UCSD-AML1 (cell line): ENCODE results near the gene KIF13A.
"Not testable (repeated sequence)": the region's sequence is repeated elsewhere in the genome, so short reads cannot be mapped to it uniquely, and the experiment has no call there.

Source experiments
- DNase-seq: peaks from one replicate; lab custom pipeline; 2025; ENCODE audit not compliant: unreplicated experiment; lab: John Stamatoyannopoulos, UW

Gene KIF13A

DNA sequence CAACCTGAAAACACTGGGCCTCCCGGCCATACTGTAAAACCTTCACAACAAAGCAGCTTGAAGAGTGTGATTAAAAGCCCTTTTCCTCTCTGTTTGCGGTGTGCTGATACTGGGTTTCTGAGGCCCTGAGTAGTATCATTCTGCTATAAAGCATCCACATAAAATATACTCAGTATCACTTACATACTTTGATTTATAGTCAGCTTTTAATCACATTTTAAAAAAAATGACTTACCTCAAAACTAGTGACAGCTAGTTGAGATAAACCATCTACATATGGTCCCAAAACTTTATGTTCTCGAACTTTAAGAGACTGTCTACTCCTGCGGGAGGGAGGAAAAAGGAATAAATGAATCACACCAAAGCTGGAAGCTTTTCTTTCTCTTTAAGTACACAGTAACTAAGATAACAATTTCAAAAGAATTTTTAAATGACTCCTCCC is 135.7 kb downstream of the KIF13A start:
- DNase-seq = no peak

DNA sequence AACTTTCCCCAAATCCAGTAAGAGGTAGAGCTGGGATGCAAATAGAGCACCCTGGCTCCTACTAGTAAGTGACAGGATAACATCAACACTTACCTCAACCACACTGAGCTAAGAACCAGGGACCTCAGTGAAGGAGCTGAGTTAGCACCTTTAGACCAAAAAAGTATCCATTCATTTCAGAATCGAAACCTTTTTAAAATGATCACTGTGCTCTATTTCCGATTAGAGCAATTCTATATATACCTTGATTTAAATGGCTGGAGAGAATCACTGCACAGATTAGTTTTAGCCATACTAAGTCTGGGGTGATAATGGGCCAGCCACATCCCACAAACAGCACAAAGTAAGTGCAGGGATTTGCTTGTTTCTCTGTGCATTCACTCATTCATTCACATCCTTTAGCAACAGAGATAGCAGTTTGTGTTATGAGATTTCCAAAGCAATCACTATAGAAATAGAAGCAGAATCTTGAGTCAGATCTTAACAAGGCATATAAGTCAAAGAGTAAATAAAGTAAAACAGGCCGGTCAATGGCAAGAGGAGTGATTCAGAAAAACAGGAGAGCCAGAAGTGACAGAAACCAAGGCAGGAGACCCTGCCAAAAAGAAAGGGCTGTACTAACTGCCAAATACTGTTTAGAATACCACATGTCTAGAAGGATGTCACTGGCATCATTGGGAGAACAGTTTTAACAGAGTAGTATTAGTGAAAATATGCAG is 136.3 kb downstream of the KIF13A start:
- no peak for DNase-seq

DNA sequence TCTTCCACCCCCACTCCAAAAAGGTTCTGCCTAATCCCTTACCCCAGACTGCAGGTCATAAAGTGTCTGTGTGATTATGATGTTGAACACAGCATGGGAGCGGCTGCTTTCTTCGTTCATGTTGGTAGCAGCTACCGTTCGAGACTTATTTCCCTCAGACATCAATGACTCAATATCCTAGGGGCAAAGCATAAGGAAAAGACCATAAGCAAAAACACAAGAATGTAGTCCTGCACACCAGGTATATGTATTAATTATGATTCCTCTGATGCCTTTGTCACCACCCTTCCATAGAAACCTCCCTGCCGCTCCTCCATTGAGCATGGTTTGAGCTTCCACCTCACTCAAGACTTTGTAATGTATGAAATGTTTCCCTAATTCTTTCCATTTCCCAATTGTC is 137.2 kb downstream of the KIF13A start:
- no peak for DNase-seq

GRCh38 chr6:17847203-17847760 is 140.2 kb downstream of the KIF13A start:
- DNase-seq = no peak

DNA sequence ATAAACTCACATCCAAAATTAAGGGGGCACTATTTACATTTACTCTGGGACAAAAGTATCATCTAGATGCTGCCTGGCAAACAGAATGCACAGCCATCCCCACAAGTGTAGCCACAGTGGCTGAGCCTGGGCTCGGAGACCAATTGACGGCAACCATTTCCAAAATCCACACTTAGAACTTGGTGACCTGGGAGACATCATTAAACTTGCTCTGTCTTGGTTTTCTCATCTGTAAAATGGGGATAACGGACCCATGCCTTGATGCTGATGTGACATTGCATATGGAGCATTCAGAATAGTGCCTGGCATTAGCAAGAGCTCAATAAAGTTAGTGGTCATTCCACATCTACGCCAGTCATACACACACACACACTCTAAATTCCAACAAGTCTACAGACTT is 140.7 kb downstream of the KIF13A start:
- no peak for DNase-seq

- no peak for DNase-seq
Measured at GRCh38 chr6:17845598-17845997, 141.8 kb downstream of the KIF13A start.

GRCh38 chr6:17844967-17845366 is 142.5 kb downstream of the KIF13A start:
- not testable (repeated sequence) for DNase-seq

DNA sequence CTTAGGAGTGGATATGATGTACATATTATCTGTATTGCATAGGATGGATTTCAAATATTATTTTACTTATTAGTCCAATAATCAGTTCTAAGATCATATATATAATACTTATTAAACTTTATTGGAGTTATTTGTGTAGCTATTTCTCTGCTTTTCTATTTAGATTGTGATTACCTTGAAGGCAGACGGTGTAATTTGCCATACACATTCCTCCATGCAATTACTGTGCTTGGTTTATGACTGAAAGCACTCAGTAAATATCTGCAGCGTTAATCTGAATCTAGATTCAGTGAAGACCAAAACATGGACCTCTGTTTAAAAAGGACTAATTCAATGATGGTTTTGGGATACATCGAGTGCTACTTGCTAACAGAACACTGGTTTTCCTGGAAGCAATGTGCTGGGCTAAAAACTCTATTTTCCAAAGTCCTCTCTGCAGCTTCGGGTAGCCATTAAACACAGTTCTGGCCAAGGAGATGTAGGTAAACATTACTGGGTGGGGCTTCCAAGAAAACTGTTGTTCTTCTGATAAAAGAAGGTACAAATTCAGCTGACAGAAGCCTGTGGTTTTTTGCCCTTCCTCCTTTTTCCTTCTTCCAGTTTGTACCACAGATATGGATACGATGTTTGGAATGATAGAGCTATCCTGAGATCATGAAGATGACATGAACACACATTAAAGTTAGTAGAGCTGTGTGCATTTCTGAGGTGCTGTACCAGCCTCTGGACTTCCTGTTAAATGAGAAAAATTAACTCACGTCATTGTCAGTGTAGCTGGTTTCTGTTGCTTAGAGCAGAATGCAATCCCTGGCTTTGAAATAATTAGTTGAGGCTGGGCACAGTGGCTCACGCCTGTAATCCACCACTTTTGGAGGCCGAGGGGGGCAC is 144.3 kb downstream of the KIF13A start:
- DNase-seq = no peak

DNA sequence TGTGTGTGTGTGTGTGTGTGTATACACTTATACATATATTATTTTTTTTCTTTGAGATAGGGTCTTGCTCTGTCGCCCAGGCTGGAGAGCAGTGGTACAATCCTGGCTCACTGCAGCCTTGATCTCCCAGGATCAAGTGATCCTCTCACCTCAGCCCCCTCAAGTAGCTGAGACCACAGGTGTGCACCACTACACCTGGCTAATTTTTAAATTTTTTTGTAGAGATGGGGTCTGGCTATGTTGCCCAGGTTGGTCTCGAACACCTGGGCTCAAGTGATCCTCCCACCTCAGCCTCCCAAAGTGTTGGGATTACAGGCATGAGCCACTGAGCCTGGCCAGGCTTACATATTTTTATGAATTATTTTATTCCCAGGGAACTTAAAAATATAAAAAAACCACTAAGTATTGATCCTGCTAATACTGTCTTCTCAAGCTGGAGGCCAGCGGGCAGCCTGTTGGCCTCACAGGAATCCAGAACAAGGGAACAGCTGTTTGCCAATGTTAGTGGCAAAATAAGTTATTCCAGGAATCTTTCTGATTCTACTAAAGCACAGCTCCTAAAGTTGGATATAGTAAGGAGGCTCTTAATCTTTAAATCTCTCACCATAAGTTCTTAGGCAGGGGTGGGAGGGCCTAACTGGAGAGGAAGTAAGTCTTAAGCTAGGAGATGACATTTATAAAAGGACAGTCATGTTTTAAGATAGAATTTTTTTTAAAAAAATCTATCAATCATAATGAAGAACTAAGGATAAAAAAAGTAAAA is 145.2 kb downstream of the KIF13A start:
- no peak for DNase-seq

DNA sequence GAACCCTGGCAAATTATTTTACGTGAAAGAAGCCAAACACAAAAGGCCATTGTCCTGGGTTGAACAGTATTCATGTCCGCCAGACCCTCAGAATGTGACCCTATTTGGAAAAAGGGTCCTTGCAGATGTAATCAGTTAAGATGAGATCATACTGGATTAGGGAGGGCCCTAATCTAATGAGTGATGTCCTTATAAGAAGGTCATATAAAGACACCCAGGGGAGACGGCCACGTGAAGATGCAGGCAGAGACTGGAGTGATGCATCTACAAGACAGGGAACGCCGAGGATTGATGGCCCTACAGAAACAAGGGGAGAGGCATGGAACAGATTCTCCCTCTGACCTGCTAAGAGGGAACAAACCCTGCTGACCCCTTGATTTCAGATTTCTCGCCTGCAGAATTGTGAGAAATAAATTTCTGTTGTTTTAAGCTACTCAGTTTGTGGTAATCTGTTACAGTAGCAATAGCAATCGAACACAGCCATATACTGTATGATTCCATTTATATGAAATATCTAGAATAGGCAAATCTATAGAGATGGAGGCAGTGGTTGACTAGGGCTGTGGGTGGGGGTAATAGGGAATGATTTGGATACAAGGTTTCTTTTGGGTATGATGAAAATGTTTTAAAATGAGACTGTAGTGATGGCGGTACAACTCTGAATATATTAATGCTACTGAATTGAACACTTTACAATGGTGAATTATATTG is 147.8 kb downstream of the KIF13A start:
- no peak for DNase-seq

GRCh38 chr6:17836293-17836692 is 151.1 kb downstream of the KIF13A start:
- DNase-seq = no peak

- no peak for DNase-seq
Measured at GRCh38 chr6:17835784-17836183, 151.7 kb downstream of the KIF13A start.

DNA sequence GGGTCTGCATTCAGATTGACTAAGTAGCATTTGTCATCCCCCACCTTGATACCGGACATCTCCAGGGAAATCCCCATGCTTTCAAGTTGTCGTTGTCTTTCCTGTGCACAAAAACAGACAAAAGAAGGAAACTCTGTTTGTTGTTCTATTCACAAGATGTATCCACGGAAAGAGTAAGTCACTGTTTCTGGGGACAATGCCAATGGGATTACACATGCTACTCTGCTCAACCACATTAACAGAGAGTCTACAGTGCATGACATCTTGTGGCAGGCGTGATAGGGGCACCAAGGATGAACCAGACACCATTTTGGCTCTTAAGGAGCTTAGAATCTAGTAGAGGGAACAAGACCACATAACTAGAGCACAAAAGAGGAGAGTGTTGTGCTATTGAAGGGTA is 156.3 kb downstream of the KIF13A start:
- DNase-seq = no peak

DNA sequence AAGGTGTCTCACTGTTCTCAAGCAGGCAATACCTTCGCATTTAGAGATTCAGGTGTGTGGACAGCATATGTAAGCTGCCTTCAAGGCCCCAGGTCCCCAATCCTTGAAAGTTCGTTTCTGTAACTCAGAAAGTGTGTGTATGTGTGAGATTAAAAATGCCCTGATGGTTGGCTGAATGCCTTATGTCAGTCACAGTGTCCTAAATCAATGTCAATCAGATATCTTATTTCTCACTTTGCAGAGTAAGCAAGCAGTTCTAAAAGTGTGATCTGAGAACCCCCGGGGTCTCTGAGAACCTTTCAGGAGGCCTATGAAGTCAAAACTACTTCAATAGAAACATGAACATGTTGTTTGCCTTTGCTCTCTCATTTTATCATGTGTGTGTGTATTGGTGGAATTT is 157.5 kb downstream of the KIF13A start:
- no peak for DNase-seq

- no peak for DNase-seq
Measured at GRCh38 chr6:17828149-17828548, 159.3 kb downstream of the KIF13A start.

- DNase-seq = no peak
Measured at GRCh38 chr6:17826301-17826700, 161.1 kb downstream of the KIF13A start.

GRCh38 chr6:17820055-17820454 is 167.4 kb downstream of the KIF13A start:
- peak; percentile 20 for DNase-seq

GRCh38 chr6:17817763-17818162 is 169.7 kb downstream of the KIF13A start:
- DNase-seq = no peak

DNA sequence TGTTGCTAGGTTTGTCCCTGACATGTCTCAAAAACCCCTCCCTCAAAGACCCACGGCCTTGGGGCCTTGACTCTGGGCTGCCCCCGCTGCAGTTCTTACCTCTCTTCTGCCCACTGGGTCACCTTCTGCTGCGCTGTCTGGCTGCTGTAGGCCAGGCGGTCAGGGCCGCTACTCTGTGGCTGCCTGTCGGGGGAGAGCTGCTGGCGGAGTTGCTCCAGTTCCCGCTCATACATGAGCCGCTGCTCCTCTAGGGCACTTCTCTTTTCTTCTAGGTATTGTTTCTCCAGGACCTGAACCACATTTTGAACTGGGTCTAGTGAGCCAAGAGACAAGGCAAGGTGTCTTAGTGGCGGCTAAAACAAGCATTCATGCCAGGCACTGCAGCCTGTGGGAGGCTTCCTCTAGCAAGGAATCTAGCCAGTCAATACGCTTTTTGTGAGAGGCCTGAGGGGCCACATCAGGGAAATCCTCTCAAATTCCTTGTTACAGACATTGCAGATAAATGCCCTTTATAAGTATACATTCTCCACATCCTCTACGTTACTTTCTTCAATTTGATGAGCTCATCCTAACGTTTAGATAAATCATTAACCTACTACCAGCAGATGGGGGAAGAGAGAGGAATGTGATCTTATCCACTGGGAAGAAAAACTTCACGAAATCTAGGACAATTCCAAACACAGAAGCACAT is 170.4 kb downstream of the KIF13A start:
- DNase-seq = no peak

DNA sequence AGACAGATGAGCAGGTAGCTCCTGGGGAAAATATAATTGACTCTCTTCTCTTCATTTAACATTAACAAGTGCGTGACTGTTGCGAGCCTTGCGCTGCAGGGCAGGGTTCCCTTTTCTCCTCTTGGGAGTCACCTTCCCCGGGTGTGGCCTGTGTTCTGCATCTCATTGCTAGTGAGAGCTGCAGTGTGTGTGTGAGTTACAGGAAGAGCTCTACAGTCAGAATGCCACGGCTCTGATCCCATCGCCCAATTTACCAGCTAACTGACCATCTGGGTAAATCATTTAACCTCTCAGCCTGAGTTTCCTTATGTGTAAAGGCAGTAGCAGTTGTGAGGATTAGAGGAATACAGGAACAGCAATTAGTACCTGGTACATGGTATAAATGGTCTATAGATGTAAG is 173.9 kb downstream of the KIF13A start:
- no peak for DNase-seq
